Right cardiac atrium (tissue), 5 donors: Measurements from ENCODE around the gene SLC34A3. TPM values are rescaled to one million over a fixed set of nuclear protein-coding genes. Genes with fewer than 3 reads are reported as not detected.
"Not testable (repeated sequence)": the region's sequence is repeated elsewhere in the genome, so short reads cannot be mapped to it uniquely, and the experiment has no call there.

Experiments
- ATAC-seq, 2 donors: fragments of 200-7000 bp; cut with Tn5 transposase; one replicate each; pipeline versions ENCODE4 v1.8.0 to v1.9.1; 2020; ENCODE audit warnings: moderate library complexity in 2 of 2, mild to moderate bottlenecking in 1 of 2
- DNase-seq, 3 donors: peaks; one replicate each; pipeline ENCODE4 v3.0.0-alpha.2; 2020
- H3K27ac ChIP-seq: one replicate; pipeline ENCODE4 v1.5.1; 2013; ENCODE audit warnings: mild to moderate bottlenecking, low read length, control low read depth, moderate library complexity
- H3K27me3 ChIP-seq: one replicate; pipeline ENCODE4 v1.6.1; 2013; ENCODE audit not compliant: control insufficient read depth, insufficient read depth
- H3K4me1 ChIP-seq: one replicate; pipeline ENCODE4 v1.6.1; 2013; ENCODE audit warnings: low read length; ENCODE audit not compliant: control insufficient read depth, insufficient read depth
- H3K4me3 ChIP-seq: one replicate; pipeline ENCODE4 v1.5.1; 2013; ENCODE audit warnings: low read length, control low read depth
- H3K9me3 ChIP-seq: one replicate; pipeline ENCODE4 v1.6.1; 2013; ENCODE audit warnings: low read length; ENCODE audit not compliant: control insufficient read depth
- WGBS: extraction: QIAGEN DNeasy Blood & Tissue Kit; methylation state at CpG from one replicate; pipeline ENCODE4 v1.1.7; 2013; 5-methylcytosine and 5-hydroxymethylcytosine counted together
- intact Hi-C, 4 donors: fragments of 100-400 bp; cut with DNase I; formaldehyde crosslinking; loops; one replicate each; pipeline versions ENCODE4 v1.11.0 to v1.14.0; 2022 to 2023
- polyA plus RNA-seq: library from polyadenylated mRNA; stranded (reverse); fragments of 200-250 nt; gene quantifications from one replicate; pipeline ENCODE4 v1.2.3, GENCODE V29; 2013
- total RNA-seq, 4 donors: library from RNA; stranded (reverse); fragmentation: NEBNext Ultra II Directional; extraction: Animal tissue kit (Norgen Biotek cat#: 25700); gene quantifications; one replicate each; pipeline ENCODE4 v1.2.1, GENCODE V29; 2021
- donor health status: healthy with polysubstance abuse.
- donor health status: DM: no; HTN: yes; CAD: no.
- donor health status: DM: no; HTN: no; CAD: no.
- donor health status: DM: no; HTN: yes; CAD: no; lungs with severe emphysema.
- donor health status: DM: yes; HTN: yes; CAD: no.

Gene SLC34A3
- total and polyA plus RNA-seq, 5 donors = not detected

GRCh38 chr9:137233143-137233980 is 2.7 kb downstream of the SLC34A3 start:
- 70% methylated on average over 40 of the region's 40 CpGs for WGBS
- Histone ChIP-seq H3K4me3 (no peak overlapping the region), H3K27me3 (no peaks in the 10 kb centered on the region), H3K9me3 (no peaks in the 10 kb centered on the region), H3K27ac (no peak overlapping the region), H3K4me1 (no peaks in the 10 kb centered on the region)
- intact Hi-C loops = loop anchor here in 1 of 4 donors (2.0 kb wide), 2 partner anchors 27 to 111 kb away; no protein-coding TSS in a partner anchor
- DNase-seq (no peak), ATAC-seq (no peak)

- H3K4me3 ChIP-seq = no peak overlapping the region
- H3K27ac ChIP-seq = no peak overlapping the region
- no peaks in the 10 kb centered on the region for H3K27me3 ChIP-seq
- intact Hi-C loops = no loop called here
- DNase-seq = no peak
- H3K4me1 ChIP-seq = no peaks in the 10 kb centered on the region
- no peaks in the 10 kb centered on the region for H3K9me3 ChIP-seq
- WGBS = 57% methylated on average over 40 of the region's 40 CpGs
- no peak for ATAC-seq
These were observed 3.5 kb downstream of the SLC34A3 start for GRCh38 chr9:137234055-137234697.

- Histone ChIP-seq H3K27ac (no peak overlapping the region), H3K4me1 (no peaks in the 10 kb centered on the region), H3K27me3 (no peaks in the 10 kb centered on the region), H3K9me3 (no peaks in the 10 kb centered on the region), H3K4me3 (no peak overlapping the region)
- no peak for DNase-seq
- WGBS = 65% methylated on average over 18 of the region's 18 CpGs
- intact Hi-C loops = no loop called here
- no peak for ATAC-seq
These were observed 4.2 kb downstream of the SLC34A3 start for GRCh38 chr9:137234758-137235423.

GRCh38 chr9:137235424-137236237 is 4.9 kb downstream of the SLC34A3 start:
- Histone ChIP-seq H3K4me3 (no peak overlapping the region), H3K27me3 (no peaks in the 10 kb centered on the region), H3K4me1 (no peaks in the 10 kb centered on the region), H3K27ac (no peak overlapping the region), H3K9me3 (no peaks in the 10 kb centered on the region)
- WGBS = 64% methylated on average over 35 of the region's 35 CpGs
- no peak for ATAC-seq
- no peak for DNase-seq
- intact Hi-C loops = no loop called here

- DNase-seq (peak; percentile 87 to 95 (median 95)), ATAC-seq (peak; percentile 25 to 45)
- H3K9me3 ChIP-seq = no peaks in the 10 kb centered on the region
- no peak overlapping the region for H3K27ac ChIP-seq
- intact Hi-C loops = no loop called here
- 10% methylated on average over 31 of the region's 31 CpGs for WGBS
- no peaks in the 10 kb centered on the region for H3K4me1 ChIP-seq
- no peak overlapping the region for H3K4me3 ChIP-seq
- H3K27me3 ChIP-seq = no peaks in the 10 kb centered on the region
These were observed 5.7 kb downstream of the SLC34A3 start for GRCh38 chr9:137236238-137236935.

- Histone ChIP-seq H3K4me3 (no peak overlapping the region), H3K27ac (no peak overlapping the region), H3K9me3 (no peaks in the 10 kb centered on the region), H3K4me1 (no peaks in the 10 kb centered on the region), H3K27me3 (no peaks in the 10 kb centered on the region)
- 47% methylated on average over 11 of the region's 11 CpGs for WGBS
- DNase-seq (no peak), ATAC-seq (no peak)
- intact Hi-C loops = no loop called here
These were observed 6.3 kb downstream of the SLC34A3 start for GRCh38 chr9:137236936-137237421.

- Histone ChIP-seq H3K4me3 (no peak overlapping the region), H3K4me1 (peaks cover 3% of the 10 kb centered on the region), H3K9me3 (no peaks in the 10 kb centered on the region), H3K27me3 (no peaks in the 10 kb centered on the region), H3K27ac (no peak overlapping the region)
- DNase-seq (no peak), ATAC-seq (no peak)
- 67% methylated on average over 13 of the region's 13 CpGs for WGBS
- intact Hi-C loops = no loop called here
These were observed 7.3 kb downstream of the SLC34A3 start for GRCh38 chr9:137237759-137238726.

- not testable (repeated sequence) for H3K9me3 ChIP-seq, H3K27ac ChIP-seq, H3K27me3 ChIP-seq, H3K4me1 ChIP-seq, ATAC-seq, DNase-seq
- intact Hi-C loops = loop anchor here in 1 of 4 donors (10.0 kb wide), 1 partner anchor 1195 kb away; no protein-coding TSS in a partner anchor
- 56% methylated on average over 27 of the region's 27 CpGs for whole genome bisulfite sequencing
- H3K4me3 ChIP-seq = peak overlapping the region; percentile 49
These were observed 9.0 kb downstream of the SLC34A3 start for GRCh38 chr9:137239541-137240200.

GRCh38 chr9:137240318-137240840 is 9.7 kb downstream of the SLC34A3 start:
- Histone ChIP-seq H3K27ac (peak overlapping the region; percentile 88), H3K27me3 (no peaks in the 10 kb centered on the region), H3K4me1 (peaks cover 3% of the 10 kb centered on the region), H3K4me3 (peak overlapping the region; percentile 49), H3K9me3 (no peaks in the 10 kb centered on the region)
- intact Hi-C loops = loop anchor here in 1 of 4 donors (10.0 kb wide), 1 partner anchor 1196 kb away; no protein-coding TSS in a partner anchor
- DNase-seq = peak; percentile 88 to 93 (median 93)
- under 1% methylated on average over 58 of the region's 58 CpGs for WGBS
- peak; percentile 67 to 69 for ATAC-seq
